ENCODE results near the gene BCL2L15. TPM values are rescaled to one million over a fixed set of nuclear protein-coding genes. Genes with fewer than 3 reads are reported as not detected.
"Not testable (repeated sequence)": the region's sequence is repeated elsewhere in the genome, so short reads cannot be mapped to it uniquely, and the experiment has no call there.

Gene BCL2L15
- total RNA-seq, 1 experiment from 2014 or later, result 2.3 TPM

- DNase-seq (ENCODE audit: unreplicated experiment), result no peak
- CTCF ChIA-PET, result interaction anchor here (0.8 to 2.6 kb wide), 4 partner anchors 14 to 30 kb away, joined by 3 to 9 read pairs (median 4); no protein-coding TSS in a partner anchor
- BruUV-seq (replicated peaks), result no TSS peak
- H3K9me3 Mint-ChIP-seq (ENCODE audit: unreplicated experiment), result no peaks in the 10 kb centered on the region
- H3K4me1 Mint-ChIP-seq (ENCODE audit: insufficient read depth, unreplicated experiment), result peaks cover 12% of the 10 kb centered on the region
- H3K36me3 Mint-ChIP-seq (ENCODE audit: insufficient read depth, unreplicated experiment), result no peaks in the 10 kb centered on the region
- POLR2A ChIA-PET, result interaction anchor here (1.6 kb wide), 1 partner anchor 11 kb away, joined by 5 read pairs; no protein-coding TSS in a partner anchor
- TF ChIP-seq CTCF (IDR thresholded peaks at IDR 0.05; ENCODE audit: unreplicated experiment), result no peak
- no peak overlapping the region for H3K4me3 Mint-ChIP-seq (ENCODE audit: unreplicated experiment)
- H3K27ac Mint-ChIP-seq (ENCODE audit: low read depth, unreplicated experiment), result peak overlapping the region; percentile 19
- intact Hi-C loops (cut with micrococcal nuclease), result no loop called here
- no peaks in the 10 kb centered on the region for H3K27me3 Mint-ChIP-seq (ENCODE audit: insufficient read depth, unreplicated experiment)
Measured at GRCh38 chr1:113855630-113856400, 31.6 kb downstream of the BCL2L15 start.

- H3K27me3 Mint-ChIP-seq (ENCODE audit: insufficient read depth, unreplicated experiment), result no peaks in the 10 kb centered on the region
- no peak for DNase-seq (ENCODE audit: unreplicated experiment)
- ChIA-PET CTCF (interaction anchor here (0.6 kb wide), 1 partner anchor 54 kb away, joined by 3 read pairs; no protein-coding TSS in a partner anchor), POLR2A (no interaction called here)
- intact Hi-C loops (cut with micrococcal nuclease), result no loop called here
- H3K4me1 Mint-ChIP-seq (ENCODE audit: insufficient read depth, unreplicated experiment), result peaks cover 10% of the 10 kb centered on the region
- no TSS peak for BruUV-seq (replicated peaks)
- TF ChIP-seq CTCF (IDR thresholded peaks at IDR 0.05; ENCODE audit: unreplicated experiment), result no peak
- no peak overlapping the region for H3K27ac Mint-ChIP-seq (ENCODE audit: low read depth, unreplicated experiment)
- H3K4me3 Mint-ChIP-seq (ENCODE audit: unreplicated experiment), result no peak overlapping the region
- H3K36me3 Mint-ChIP-seq (ENCODE audit: insufficient read depth, unreplicated experiment), result no peaks in the 10 kb centered on the region
- H3K9me3 Mint-ChIP-seq (ENCODE audit: unreplicated experiment), result no peaks in the 10 kb centered on the region
Measured at GRCh38 chr1:113854234-113854633, 33.1 kb downstream of the BCL2L15 start.

- H3K9me3 Mint-ChIP-seq (ENCODE audit: unreplicated experiment); H3K36me3 Mint-ChIP-seq (ENCODE audit: insufficient read depth, unreplicated experiment); H3K4me3 Mint-ChIP-seq (ENCODE audit: unreplicated experiment); BruUV-seq (replicated peaks); H3K4me1 Mint-ChIP-seq (ENCODE audit: insufficient read depth, unreplicated experiment); POLR2A ChIA-PET; H3K27me3 Mint-ChIP-seq (ENCODE audit: insufficient read depth, unreplicated experiment); intact Hi-C loops (cut with micrococcal nuclease); H3K27ac Mint-ChIP-seq (ENCODE audit: low read depth, unreplicated experiment); DNase-seq (ENCODE audit: unreplicated experiment): not testable (repeated sequence)
- CTCF ChIA-PET, result interaction anchor here (1.2 kb wide), 1 partner anchor 17 kb away, joined by 4 read pairs; no protein-coding TSS in a partner anchor
Measured at GRCh38 chr1:113852694-113853093, 34.7 kb downstream of the BCL2L15 start.

GRCh38 chr1:113850127-113850796 lies 37.1 kb downstream of the BCL2L15 start:
- ChIA-PET CTCF (no interaction called here), POLR2A (interaction anchor here (0.6 to 0.7 kb wide), 4 partner anchors 9 to 646 kb away, joined by 3 read pairs; no protein-coding TSS in a partner anchor)
- Mint-ChIP-seq H3K36me3 (ENCODE audit: insufficient read depth, unreplicated experiment) (no peaks in the 10 kb centered on the region), H3K4me3 (ENCODE audit: unreplicated experiment) (no peak overlapping the region), H3K27ac (ENCODE audit: low read depth, unreplicated experiment) (no peak overlapping the region), H3K4me1 (ENCODE audit: insufficient read depth, unreplicated experiment) (no peaks in the 10 kb centered on the region), H3K9me3 (ENCODE audit: unreplicated experiment) (peaks cover 19% of the 10 kb centered on the region), H3K27me3 (ENCODE audit: insufficient read depth, unreplicated experiment) (no peaks in the 10 kb centered on the region)
- DNase-seq (ENCODE audit: unreplicated experiment), result no peak
- TF ChIP-seq CTCF (IDR thresholded peaks at IDR 0.05; ENCODE audit: unreplicated experiment), result no peak
- intact Hi-C loops (cut with micrococcal nuclease), result no loop called here
- no TSS peak for BruUV-seq (replicated peaks)
